Esophagus muscularis mucosa (tissue), 4 donors: ENCODE measurements around the gene GLUD1.

Source experiments
- CTCF ChIP-seq, 3 experiments: fragments of 200-600 bp in 2 of 3; fragments of 450-650 bp in 1 of 3; sonication (generic) in 2 of 3; IDR thresholded peaks; one replicate each; pipeline ENCODE4 v1.5.1; 2017 to 2019; ENCODE audit warnings: antibody characterized with exemption in 3 of 3, mild to moderate bottlenecking in 2 of 3, moderate library complexity in 1 of 3
- EP300 ChIP-seq: sonication (generic); formaldehyde crosslinking; IDR thresholded peaks from one replicate; pipeline ENCODE4 v1.6.1; 2017; ENCODE audit warnings: antibody characterized with exemption
- POLR2AphosphoS5 ChIP-seq, 2 donors: sonication (generic); formaldehyde crosslinking; IDR thresholded peaks; one replicate each; pipeline ENCODE4 v1.6.1; 2017; ENCODE audit warnings: antibody characterized with exemption in 2 of 2

- TF ChIP-seq EP300 = no peak
- TF ChIP-seq CTCF (IDR thresholded peaks at IDR 0.05) = no peak
- no peak for TF ChIP-seq POLR2AphosphoS5 (IDR thresholded peaks at IDR 0.05)
Measured at GRCh38 chr10:87066865-87067264, 27.8 kb downstream of the GLUD1 start.
